Smooth muscle cell of the umbilical artery (primary cell): ENCODE results near the gene PPARG. TPM values are rescaled to one million over a fixed set of nuclear protein-coding genes. Genes with fewer than 3 reads are reported as not detected.

Experiments
- total RNA-seq: library from RNA; depleted of rRNA; stranded (reverse); fragments of >200 nt; gene quantifications from 2 replicates; pipeline ENCODE4 v1.2.3, GENCODE V29; 2014

Gene PPARG
- total RNA-seq: 1.2 and 5.5 TPM in 2 replicates

GRCh38 chr3:12288182-12289129 lies at the start of gene PPARG:
Gene PPARG, plus strand, starts transcription at chr3:12289070. Its CDS starts 90,642 bp downstream, at chr3:12379712.

Other genes starting within 250 kb of the PPARG start
- gene TIMP4, start 130.2 kb upstream of the PPARG start, total RNA-seq: 1.8 and 2.1 TPM in 2 replicates
- gene TSEN2, start 195.4 kb downstream of the PPARG start, total RNA-seq: 9.8 and 16.4 TPM in 2 replicates